HepG2 (cell line): ENCODE data around the gene ALG5.

Source experiments
- KMT2A ChIP-seq: sonication (generic); formaldehyde crosslinking; IDR thresholded peaks from 2 replicates; pipeline ENCODE4 v1.4.0; 2020; ENCODE audit warnings: missing genetic modification reagents
- TCF7 ChIP-seq: sonication (generic); IDR thresholded peaks from 2 replicates; pipeline ENCODE4 v1.6.1; 2016; ENCODE audit warnings: antibody characterized with exemption, low read depth
- TF ChIP-seq, protein P1 (sequence below): IDR thresholded peaks from 2 replicates; pipeline ENCODE4 v1.6.1; 2012; ENCODE audit warnings: inconsistent platforms
- TF ChIP-seq, protein P2 (sequence below): sonication (generic); formaldehyde crosslinking; IDR thresholded peaks from 2 replicates; pipeline ENCODE4 v1.8.0; 2022; ENCODE audit warnings: missing genetic modification reagents, mild to moderate bottlenecking, moderate library complexity, borderline replicate concordance
- TF ChIP-seq, protein P3 (sequence below), 2 experiments: fragments of 450-650 bp in 1 of 2; sonication (generic) in 1 of 2; formaldehyde crosslinking in 1 of 2; IDR thresholded peaks; 2 replicates each; pipeline versions ENCODE4 v1.6.1 to v1.8.0; 2016 to 2022; ENCODE audit warnings: antibody characterized with exemption in 1 of 2, mild to moderate bottlenecking in 1 of 2, missing genetic modification reagents in 1 of 2
- TF ChIP-seq, protein P4 (sequence below): sonication (generic); formaldehyde crosslinking; IDR thresholded peaks from 2 replicates; pipeline ENCODE4 v1.5.0; 2020; ENCODE audit warnings: missing genetic modification reagents

DNA sequence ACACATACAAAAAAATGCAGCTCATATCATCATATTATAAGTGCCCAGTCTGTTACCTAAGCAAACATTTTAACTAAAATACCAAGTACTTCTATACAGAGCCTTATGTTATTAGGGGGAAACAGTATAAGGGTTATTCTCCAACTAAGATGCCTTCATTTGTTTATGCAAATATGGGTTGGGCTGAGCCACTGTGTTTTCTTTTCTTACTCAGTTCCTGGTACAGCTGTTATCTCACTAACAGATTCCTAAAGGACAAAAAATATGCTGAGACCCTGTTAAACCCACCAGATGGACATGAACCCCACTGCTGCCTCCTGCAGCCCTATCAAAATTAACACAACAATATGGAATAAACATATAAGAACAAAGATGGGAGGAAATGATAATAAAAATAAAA is 44.6 kb downstream of the ALG5 start:
- no peak for TF ChIP-seq KMT2A (CRISPR knock-in tag)
- TF ChIP-seq, protein P1, sequence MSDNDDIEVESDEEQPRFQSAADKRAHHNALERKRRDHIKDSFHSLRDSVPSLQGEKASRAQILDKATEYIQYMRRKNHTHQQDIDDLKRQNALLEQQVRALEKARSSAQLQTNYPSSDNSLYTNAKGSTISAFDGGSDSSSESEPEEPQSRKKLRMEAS, result no peak
- TF ChIP-seq, protein P2, sequence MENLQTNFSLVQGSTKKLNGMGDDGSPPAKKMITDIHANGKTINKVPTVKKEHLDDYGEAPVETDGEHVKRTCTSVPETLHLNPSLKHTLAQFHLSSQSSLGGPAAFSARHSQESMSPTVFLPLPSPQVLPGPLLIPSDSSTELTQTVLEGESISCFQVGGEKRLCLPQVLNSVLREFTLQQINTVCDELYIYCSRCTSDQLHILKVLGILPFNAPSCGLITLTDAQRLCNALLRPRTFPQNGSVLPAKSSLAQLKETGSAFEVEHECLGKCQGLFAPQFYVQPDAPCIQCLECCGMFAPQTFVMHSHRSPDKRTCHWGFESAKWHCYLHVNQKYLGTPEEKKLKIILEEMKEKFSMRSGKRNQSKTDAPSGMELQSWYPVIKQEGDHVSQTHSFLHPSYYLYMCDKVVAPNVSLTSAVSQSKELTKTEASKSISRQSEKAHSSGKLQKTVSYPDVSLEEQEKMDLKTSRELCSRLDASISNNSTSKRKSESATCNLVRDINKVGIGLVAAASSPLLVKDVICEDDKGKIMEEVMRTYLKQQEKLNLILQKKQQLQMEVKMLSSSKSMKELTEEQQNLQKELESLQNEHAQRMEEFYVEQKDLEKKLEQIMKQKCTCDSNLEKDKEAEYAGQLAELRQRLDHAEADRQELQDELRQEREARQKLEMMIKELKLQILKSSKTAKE (CRISPR knock-in tag), result no peak
- TF ChIP-seq, protein P3, sequence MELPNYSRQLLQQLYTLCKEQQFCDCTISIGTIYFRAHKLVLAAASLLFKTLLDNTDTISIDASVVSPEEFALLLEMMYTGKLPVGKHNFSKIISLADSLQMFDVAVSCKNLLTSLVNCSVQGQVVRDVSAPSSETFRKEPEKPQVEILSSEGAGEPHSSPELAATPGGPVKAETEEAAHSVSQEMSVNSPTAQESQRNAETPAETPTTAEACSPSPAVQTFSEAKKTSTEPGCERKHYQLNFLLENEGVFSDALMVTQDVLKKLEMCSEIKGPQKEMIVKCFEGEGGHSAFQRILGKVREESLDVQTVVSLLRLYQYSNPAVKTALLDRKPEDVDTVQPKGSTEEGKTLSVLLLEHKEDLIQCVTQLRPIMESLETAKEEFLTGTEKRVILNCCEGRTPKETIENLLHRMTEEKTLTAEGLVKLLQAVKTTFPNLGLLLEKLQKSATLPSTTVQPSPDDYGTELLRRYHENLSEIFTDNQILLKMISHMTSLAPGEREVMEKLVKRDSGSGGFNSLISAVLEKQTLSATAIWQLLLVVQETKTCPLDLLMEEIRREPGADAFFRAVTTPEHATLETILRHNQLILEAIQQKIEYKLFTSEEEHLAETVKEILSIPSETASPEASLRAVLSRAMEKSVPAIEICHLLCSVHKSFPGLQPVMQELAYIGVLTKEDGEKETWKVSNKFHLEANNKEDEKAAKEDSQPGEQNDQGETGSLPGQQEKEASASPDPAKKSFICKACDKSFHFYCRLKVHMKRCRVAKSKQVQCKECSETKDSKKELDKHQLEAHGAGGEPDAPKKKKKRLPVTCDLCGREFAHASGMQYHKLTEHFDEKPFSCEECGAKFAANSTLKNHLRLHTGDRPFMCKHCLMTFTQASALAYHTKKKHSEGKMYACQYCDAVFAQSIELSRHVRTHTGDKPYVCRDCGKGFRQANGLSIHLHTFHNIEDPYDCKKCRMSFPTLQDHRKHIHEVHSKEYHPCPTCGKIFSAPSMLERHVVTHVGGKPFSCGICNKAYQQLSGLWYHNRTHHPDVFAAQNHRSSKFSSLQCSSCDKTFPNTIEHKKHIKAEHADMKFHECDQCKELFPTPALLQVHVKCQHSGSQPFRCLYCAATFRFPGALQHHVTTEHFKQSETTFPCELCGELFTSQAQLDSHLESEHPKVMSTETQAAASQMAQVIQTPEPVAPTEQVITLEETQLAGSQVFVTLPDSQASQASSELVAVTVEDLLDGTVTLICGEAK (IDR thresholded peaks at IDR 0.05), result no peak
- TF ChIP-seq, protein P3 (CRISPR knock-in tag; IDR thresholded peaks at IDR 0.05), result no peak
- TF ChIP-seq, protein P4, sequence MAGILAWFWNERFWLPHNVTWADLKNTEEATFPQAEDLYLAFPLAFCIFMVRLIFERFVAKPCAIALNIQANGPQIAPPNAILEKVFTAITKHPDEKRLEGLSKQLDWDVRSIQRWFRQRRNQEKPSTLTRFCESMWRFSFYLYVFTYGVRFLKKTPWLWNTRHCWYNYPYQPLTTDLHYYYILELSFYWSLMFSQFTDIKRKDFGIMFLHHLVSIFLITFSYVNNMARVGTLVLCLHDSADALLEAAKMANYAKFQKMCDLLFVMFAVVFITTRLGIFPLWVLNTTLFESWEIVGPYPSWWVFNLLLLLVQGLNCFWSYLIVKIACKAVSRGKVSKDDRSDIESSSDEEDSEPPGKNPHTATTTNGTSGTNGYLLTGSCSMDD (CRISPR knock-in tag), result no peak
- TF ChIP-seq TCF7, result no peak
